ENCODE data around the gene ANKS6.

ANKS6 gene

DNA sequence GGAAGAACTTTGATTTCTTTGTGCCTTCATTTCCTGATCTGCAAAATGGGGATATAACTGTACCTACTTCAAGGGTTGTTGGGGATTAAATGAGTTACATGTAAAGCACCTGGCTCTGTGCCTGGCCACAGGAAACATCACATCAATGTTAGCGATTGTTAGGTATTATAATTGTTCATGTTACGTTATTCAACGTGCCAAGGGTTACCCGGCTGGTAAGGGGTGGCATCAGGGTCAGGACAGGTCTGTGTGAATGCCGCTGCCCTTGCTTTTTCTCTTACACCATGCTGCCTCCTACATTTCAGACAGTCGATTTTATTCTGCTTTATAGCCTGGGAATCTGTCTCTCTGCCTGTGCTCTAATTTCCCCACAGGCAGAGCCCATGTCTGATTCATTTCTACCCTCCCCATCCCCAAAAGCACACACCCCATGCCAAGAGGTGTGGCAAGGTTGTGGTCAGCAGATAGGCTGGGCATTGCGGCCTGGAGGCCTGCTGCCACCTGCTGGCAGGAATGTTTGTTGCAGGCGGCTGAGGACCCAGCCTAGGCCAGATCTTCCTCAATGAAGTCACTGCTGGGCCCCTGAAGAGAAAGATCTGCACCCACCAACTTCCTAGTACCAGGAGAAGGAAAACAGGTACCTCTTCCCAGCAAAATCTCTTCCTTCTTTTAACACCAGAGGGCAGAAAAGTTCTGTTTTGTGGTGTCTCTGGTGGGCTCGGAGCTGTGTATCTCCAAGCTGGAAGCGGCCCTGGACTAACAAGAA is 5.3 kb downstream of the ANKS6 start:
- FAIRE-seq, result no peak

DNA sequence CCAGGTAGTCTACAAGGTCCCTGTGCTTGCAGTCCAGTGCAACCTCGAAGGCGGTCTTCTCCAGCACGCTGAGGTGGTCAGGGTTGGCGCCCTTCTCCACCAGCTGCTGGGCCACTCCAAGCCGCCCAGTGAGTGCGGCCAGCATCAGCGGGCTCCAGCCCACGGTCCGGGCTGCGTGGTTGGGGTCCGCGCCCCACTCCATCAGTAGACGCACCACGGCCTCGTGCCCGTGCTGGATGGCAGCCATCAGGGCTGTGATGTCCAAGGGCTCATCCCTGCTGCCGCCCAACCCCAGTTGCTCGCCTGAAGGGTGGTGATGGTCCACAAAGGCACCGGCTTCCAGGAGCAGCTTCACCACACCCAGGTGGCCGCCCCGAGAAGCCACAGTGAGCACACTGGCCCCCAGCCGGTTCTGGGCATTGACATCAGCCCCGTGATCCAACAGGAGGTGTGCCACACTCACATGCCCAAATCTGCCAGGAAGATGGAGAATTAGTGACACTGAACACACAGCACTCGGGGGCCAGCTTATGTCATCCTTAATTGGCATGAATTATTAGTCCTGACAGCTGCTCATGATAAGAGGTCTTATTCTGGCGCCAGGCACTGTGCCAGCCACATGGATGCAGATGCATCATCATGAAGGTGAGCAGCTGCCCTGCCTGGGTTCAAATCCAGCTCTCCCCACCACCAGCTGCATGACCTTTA is 6.1 kb downstream of the ANKS6 start:
- FAIRE-seq, result no peak

DNA sequence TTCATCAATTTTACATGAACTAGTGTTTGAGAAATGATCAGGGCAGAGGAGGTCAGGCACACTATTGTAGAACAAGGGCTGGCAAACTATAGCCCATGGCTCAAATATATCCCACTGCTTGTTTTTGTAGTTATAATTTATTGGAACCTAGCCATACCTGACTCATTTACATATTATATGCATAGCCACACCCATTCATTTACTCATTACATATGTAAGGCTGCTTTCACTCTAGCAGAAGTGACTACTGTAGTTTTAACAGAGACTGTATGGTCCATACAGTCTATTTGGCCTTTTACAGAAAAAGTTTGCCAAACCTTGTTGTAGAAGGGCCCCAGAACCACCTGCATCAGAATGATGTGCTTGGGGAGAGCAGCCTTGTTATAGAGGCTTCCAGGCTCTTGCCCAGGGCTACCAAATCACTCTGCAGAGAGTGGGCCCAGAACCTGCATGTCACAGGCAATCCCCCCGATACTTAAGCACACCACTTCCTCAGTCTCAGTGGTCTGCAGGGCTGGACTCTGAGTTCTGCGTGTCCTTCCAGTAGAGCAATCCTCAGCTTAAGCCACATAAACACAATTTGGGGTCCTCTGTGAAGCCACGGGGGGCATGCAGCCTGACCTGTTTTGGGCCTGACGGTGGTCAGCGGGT is 6.7 kb downstream of the ANKS6 start:
- no peak for FAIRE-seq

DNA sequence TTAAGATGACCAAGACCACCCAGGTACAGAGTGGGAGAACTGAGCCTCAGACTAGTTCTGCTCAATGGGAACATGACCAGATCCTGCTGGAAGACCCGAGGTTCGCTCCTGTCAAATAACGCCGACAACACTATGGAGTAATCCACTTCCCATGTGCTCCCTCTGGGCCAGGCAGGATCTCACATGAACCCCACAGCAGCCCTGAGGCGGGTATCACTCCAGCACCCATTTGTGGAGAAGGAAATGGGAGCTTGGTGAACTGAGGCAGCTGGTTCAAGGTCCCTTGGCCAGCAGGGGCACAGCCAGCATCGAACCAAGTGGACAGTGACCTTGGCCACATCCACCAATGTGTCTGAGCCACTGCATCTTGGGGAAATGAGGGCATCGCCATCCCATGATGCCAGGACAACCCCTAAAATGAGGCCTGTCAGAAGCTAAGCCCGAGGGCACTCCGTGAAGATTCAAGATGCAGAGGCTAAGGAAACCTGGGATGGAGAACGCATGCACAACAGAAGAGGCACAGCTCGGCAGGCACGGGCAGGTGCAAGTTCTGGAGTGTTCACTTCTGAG is 8.5 kb downstream of the ANKS6 start:
- no peak for FAIRE-seq

DNA sequence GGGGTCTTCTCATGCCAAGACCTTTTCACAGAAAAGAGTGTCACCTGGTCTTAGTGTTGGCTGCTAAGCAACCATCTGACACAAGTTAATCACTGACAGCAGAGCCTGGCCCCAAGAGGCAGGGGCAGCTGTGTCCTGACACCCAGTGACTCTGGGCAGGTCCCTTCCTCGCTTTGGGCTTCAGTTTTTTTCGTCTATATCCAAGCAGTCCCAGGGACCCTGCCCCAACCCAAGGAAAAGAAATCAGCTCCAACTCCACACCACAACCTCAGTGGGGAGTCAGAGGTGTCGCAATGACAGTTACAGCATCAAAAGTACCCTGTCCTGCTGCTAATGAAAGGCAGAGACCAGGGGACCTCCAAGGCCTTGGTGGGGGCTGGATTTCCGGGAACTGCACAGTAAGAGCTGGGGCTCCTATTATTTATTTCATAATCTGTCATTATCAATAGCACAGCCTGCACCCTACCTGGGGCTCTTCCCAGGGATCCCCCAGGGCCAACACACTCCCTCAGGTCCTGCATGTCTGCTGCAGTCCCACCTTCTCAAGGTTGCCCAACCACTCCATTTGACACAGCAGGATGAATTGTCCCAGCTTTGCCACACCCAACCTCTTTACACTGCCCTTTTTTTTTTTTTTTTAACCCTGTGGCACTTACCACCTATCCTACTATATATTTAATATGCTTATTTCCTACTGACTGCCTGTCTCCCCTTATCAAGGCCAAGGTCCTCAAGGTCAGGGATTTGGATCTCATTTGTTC is 9.4 kb downstream of the ANKS6 start:
- FAIRE-seq, result no peak

DNA sequence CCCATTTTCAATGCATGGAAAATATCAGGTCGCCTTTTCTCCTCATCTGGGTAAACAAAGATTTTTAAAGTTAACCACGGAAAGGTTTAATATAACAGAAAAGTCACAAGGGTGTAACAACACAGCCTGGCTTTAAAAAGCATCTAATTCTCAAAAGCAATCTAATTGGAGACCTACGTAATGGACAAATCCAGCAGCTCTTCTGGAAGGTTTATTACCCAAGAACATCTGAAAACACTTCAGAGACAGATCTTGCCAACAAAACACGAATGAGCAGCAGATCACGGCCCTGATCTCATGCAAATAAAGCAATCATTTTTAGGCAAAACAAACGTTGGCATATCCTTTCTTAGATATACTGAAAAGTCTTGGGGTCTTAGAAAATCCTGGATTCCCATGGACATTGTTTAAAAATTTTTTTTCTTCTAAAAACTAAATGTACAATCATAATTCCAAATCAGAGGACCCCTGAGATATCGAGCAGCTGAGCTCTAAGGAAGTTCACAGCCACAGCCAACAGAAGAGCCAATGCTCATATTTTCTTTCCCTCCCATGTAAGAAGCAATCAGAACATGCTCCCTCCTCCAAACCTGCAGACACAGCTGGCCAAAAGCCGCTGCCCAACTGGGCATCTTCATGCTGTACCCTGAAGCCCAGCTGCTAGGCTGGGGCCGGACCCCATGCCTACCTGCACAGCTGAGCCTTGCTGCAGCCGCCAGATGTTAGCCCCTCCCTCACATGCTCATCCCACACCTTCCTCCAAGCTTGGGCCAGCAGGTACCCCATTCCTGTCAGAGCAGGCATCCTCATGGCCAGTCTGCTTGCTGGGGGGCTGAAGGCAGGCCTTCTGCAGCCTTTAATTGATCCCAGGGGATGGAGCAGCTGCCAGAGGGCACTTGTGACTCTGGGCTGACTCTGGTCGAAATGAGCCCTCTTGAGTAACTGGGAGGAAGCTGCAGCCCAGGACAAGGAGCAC is 11.2 kb downstream of the ANKS6 start:
- no peak for FAIRE-seq

DNA sequence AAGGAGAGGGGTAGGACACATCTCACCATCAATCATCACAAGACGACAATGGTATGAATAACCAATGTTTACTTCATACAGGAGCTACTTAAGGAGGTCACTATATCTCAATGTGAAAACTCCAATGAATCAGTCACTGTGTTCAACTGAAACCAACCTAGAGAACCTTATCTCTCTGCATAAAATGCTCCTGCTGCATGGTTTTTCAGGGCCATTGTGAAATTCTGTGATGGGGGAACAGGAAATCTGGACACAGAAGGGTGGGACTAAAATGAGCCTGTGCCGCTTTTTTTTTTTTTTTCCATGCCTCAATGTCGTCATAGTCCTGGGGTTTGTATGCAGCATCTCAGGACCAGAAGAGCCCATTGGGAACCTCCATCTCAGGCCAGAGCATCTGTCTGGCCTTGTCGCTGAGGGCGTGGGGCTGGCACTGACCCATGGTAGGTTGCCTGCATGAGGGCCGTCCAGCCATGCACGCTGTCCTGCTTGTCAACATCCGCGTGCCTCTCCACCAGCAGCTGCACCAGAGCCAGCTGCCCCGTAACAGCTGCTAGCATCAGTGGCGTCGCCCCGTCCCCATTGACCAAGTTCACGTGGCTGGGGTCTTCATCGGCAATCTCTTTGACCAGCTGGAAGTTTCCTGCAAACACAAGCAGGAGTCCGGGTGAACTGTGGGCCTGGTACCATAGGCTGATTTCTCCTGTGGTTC is 12.7 kb downstream of the ANKS6 start:
- no peak for FAIRE-seq

DNA sequence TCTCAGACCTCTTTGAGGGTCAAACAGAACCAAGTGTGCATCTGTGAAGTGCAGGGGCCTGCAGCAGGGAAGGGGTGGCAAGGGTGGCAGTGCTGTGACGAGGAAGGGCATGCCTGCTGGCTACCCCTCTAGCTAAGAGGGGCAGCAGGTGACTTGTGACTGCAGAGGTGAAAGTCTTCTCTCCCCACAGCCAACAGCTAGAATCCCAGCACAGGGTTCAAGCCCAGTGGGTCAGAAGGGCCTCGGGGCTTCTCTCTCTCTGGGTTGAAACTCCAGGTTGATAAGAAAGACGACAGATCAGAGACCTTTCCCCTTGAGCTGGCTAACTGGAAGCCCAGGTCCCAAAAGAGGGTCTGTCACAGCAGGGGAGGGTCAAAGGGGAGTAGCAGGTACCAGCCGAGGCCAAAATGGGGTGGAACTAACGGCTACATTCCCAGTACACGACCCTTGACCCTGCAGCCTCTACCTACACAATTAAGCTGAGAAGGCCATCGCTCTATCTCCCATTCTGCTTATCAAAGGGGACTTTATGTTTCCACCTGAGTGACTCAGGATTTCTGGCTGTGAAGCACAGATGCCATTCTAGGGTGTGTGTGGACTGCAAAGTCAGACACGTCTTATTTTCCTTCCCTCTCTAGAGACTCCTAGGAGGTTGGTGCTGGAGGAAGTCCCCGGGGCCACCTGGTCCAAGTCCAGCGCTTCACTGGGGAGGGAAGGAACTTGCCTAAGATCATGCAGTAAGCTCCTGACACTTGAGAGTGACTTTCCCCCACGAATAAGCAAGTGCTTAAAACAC is 14.6 kb downstream of the ANKS6 start:
- no peak for FAIRE-seq

DNA sequence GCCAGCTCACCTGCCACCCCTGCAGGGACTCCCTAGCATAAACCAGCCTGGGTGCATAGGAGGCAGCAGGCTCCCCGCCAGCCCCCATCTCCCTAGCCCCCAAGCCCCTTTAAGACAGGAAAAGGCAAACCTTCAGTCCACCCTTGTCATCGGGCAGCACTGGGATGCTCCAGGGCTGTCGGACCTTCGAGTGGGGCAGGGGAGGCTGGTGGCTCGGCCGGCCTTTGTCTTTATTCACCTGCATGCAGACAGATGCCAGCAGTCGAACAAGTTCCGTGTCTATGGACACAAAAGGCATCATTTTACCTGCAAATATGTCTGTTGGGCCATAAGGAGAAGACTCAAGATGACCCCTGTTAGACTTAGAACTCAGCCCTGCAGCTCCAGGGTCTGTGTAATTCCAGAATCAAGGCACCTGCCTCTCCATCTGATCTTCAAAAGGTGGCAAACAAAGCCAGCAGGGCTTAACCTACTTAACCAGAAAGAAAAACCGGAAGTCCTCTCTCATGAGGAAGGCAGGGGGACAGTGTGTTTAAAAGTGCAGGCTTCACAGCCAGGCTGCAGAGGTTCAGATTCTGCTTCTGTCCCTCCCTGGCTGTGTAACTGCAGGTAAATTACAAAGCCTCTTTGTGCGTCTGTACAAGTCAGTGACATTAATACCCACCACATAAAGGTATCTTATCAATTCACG is 16.2 kb downstream of the ANKS6 start:
- no peak for FAIRE-seq

DNA sequence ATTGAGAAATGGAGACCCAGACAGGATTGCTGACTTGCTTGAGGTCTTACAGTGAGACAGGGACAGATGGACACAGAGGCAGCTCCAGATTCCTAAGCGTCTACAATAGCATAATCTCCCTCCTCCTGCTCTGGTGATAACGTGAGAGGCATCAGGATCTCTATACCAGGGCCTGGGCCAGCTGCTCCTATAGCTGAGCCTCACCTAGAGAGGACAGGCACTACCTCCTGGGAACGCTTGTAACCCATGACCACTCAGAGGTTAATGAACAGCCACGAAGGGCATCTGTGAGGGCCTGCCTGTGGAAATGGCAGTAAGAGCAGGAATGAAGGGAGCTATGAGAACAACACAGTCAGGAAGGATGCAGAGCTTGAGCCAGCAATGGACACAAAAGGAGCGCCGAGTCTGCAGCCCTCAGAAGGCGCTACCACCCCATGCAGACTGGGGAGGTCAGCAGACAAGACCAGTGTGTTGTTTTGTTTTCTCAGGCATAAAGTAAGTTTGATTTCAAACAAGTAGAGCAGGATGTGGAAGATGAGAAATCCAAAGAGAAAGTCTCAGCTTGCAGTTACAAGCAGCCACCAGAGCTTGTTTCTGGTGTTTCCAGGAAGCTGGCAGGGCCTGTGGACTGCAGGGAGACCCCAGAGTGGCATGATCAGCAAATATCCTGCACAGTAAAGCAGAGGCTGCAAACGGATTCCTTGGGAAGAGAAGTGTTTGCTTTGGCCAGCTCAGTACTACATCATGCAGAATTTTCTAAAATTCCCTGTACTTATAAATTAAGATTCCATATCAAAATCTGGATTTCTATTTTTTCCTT is 17.4 kb downstream of the ANKS6 start:
- no peak for FAIRE-seq

DNA sequence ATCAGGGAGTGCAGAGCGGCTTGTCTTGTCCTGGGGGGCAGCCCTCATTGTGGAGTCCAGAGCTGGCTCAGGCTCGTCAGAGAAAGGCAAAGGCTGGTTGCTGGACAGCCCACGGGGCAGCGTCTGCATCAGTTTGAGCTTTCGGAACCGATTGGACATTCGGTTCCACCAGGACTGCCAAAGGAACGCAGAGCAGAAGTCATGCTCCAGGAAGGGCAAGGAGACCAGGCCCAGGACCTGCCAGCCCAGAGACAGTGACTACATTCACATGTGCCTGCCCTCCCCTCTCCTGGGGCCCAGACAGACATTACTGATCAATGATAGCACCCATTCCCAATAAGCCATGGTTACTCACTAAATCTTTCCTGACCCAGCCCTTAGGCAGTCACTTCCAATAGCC is 18.1 kb downstream of the ANKS6 start:
- no peak for FAIRE-seq

DNA sequence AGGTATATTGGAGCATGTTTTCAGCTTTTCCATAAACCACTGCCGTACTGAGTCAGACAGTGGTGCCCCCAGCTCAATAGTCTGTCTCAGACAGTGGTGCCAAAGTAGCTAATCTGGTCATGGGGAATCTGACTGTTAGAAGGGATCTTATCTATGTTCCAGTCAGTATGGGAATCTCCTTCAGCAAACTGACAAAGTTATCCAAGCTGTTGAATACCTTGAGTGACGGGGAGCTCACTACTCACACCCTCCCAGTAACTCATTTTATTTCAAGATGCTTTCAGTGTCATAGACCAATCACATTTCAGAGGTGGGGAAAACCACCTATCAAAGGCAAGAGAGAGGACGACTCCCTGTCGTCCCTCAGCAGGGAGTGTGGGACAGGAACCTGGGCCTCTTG is 18.7 kb downstream of the ANKS6 start:
- no peak for FAIRE-seq

DNA sequence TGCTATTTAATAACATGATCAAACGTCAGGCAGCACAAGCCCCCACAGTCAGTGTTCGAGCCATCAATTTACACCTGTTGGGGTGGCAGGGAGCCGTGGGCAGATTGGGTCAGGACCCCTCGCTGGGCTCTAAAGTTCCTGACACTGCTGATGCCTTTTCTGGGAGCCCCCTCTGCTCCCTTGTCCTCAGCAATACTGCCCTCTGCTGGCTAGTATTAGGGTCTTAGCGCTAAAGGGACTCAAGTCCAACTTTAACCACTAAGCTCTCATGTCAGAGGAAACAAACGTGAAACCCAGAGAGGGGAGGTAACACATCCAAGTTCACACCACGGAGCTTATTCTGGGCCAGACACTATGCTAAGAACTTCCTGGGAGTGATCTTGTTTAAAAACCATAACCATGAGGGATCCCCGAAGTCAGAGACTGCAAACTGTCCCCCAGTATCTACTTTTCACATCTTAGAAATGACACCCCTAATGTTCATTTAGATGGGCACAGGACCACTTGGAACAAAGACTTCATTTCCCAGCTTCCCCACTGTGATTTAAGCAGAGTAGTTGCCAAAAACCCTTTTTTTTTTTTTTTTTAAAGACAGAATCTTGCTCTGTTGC is 20.4 kb downstream of the ANKS6 start:
- no peak for FAIRE-seq

DNA sequence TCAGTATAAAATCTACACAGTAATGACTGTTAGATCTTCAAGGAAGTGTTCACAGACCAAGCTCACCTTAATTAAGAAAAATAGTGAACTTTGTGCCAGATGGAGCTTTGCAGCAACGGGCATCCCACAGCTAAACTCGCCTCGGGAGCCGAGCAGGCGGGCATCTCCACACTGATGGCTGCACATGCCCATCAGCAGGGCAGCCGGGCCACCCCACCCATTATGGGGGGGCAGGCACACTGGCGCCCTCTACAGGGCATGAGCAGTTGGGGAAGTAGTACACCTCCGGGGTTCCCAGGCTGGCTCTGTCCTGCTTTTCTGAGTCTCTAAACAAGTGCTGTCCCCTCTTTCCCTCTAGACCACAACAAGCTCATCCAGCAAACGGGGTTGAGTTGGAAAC is 21.6 kb downstream of the ANKS6 start:
- no peak for FAIRE-seq

DNA sequence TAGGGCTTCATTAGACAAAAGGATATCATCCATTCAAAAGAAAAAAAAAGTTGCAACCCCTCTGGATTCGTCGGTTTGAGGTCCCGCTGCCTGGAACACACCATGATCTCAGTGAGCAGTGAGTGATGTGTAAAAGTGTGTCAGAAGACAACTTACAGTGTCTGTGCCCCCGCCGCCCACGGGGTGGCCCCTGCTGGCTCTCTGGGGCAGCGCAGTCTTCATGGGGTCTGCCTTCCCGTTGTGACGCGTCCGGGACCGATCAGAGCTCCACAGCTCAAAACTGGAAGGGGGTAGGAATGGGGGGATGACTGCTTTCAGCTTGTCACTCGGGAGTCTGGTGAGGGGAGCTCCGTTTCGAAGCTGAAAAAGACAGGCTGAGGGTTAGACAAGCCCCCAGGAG is 22.6 kb downstream of the ANKS6 start:
- FAIRE-seq, result no peak

DNA sequence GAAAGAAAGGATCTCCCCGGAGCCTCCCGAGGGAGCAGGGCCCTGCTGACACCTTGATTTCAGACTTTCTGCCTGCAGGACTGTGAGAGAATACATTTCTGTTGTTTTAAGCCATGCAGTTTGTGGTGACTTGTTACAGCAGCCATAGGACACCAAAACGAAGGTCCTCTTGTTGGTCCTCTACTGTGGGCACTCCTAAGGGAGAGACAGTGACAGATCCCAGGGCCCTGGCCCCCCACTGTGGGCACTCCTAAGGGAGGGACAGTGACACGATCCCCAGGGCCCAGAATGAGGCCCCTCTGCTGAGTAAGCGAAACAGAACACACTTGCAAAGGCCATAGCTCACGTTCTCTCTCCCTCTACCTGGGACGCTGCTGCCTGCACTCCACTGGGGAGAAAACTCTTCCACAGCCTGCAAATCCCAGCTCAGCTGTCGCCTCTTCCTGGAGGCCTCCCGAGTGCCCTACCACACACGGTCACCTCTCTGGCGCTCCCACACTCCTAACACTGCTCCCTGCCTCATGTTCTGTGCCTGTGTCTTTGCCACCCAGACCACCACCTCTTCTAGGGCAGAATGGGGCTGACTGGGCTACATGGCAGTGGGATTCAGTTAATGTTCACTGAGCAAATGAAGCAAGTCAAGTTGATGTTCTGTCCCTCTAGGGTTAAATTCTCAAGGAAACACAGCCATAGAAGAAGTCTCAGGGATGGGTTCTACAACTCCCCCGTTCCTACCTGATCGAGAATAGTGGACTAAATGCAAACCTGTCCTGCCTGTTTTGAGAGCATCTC is 23.8 kb downstream of the ANKS6 start:
- no peak for FAIRE-seq

DNA sequence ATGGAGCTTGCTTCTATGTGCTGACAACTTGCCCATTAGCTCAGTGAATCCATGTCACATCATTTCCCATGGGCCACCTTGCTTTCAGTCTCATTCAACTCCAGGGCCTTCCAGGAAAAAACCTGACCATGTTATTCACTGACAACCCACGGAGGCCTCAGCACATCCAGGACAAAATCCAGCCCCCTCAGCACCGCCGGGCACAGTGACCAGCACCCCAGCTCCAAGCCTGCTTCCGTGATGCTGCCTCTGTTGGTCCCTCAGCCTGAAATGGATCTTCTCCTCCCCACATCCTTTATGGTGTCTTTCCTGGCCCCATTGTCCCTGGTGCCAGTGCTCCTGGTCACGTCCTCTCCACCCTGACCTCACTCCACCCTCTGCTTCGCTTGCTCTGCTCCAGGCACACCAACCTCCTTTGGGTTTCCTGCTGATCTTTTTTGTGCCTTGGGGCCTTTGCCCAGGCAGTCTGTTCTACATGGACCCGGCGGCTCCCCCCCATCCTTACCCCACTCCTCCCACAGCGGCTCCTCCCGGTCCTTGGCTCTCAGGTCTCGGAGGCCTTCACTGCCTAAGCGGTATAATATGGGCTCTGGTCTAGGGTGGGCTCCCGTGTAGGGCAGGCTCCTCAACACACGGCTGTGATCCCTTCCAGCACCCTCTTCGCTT is 25.0 kb downstream of the ANKS6 start:
- FAIRE-seq, result no peak
